ENCODE data around the gene NEU2.

DNA sequence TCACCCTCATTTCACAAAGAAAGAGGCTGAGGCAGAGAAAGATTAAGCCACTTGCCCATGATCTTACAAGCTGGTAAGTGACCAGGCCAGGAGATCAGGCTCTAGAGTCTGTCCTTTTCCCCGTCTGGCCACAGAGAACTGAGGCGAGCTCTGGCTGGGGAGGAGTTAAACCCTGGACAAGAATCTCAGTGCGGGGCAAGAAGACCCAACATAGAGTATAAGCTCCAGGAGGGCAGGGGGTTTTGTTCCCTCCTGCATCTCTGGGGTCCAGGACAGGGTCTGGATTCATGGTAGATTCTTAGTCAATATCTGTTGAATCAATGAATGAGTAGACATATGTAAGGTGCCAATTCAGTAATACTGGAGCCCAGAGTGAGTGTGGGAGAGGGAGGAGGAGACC is 14.7 kb downstream of the NEU2 start:
- TF ChIP-seq, protein P1, sequence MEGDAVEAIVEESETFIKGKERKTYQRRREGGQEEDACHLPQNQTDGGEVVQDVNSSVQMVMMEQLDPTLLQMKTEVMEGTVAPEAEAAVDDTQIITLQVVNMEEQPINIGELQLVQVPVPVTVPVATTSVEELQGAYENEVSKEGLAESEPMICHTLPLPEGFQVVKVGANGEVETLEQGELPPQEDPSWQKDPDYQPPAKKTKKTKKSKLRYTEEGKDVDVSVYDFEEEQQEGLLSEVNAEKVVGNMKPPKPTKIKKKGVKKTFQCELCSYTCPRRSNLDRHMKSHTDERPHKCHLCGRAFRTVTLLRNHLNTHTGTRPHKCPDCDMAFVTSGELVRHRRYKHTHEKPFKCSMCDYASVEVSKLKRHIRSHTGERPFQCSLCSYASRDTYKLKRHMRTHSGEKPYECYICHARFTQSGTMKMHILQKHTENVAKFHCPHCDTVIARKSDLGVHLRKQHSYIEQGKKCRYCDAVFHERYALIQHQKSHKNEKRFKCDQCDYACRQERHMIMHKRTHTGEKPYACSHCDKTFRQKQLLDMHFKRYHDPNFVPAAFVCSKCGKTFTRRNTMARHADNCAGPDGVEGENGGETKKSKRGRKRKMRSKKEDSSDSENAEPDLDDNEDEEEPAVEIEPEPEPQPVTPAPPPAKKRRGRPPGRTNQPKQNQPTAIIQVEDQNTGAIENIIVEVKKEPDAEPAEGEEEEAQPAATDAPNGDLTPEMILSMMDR (IDR thresholded peaks at IDR 0.05): no peak
- no peak for TF ChIP-seq POLR2A (IDR thresholded peaks at IDR 0.05)

Data from uterus (tissue), 2 donors.